RWPE1 (cell line): Measurements from ENCODE around the gene CXADR.

Experiments
- CTCF ChIA-PET: fragments of 350-600 bp; sonication (Branson Sonifier 250); formaldehyde crosslinking; extraction: SDS; loops from one replicate; lab custom pipeline; 2021; lab: Yijun Ruan, JAX
- POLR2A ChIA-PET: fragments of 400-600 bp; formaldehyde crosslinking; extraction: SDS; loops from one replicate; lab custom pipeline; 2020; ENCODE audit warnings: antibody characterized with exemption; ENCODE audit not compliant: low non-redundant PET; lab: Yijun Ruan, JAX
- DNase-seq: peaks from one replicate; pipeline ENCODE4 v3.0.0; 2012; ENCODE audit warnings: low spot score
- H3K27ac ChIP-seq: fragments of 450-650 bp; 2 replicates; pipeline ENCODE4 v1.5.1; 2017
- CTCF ChIP-seq: fragments of 450-650 bp; conservative IDR thresholded peaks from 2 replicates; pipeline ENCODE4 v1.5.1; 2017; ENCODE audit warnings: low read depth, mild to moderate bottlenecking

Gene CXADR

GRCh38 chr21:17580319-17580718, 67.5 kb downstream of the CXADR start:
- DNase-seq, result no peak
- TF ChIP-seq CTCF, result no peak
- POLR2A ChIA-PET, result no interaction called here
- no peak overlapping the region for H3K27ac ChIP-seq
- CTCF ChIA-PET, result interaction anchor here (0.9 kb wide), 1 partner anchor 193 kb away, joined by 3 read pairs; no protein-coding TSS in a partner anchor

- no peak for DNase-seq
- no peak overlapping the region for H3K27ac ChIP-seq
- no peak for TF ChIP-seq CTCF
- ChIA-PET CTCF (interaction anchor here (2.6 kb wide), 1 partner anchor 197 kb away, joined by 20 read pairs; no protein-coding TSS in a partner anchor), POLR2A (no interaction called here)
Measured at GRCh38 chr21:17583898-17584297, 71.1 kb downstream of the CXADR start.

- CTCF ChIA-PET, result interaction anchor here (0.7 to 2.6 kb wide), 4 partner anchors 14 to 229 kb away, joined by 4 to 20 read pairs (median 5); no protein-coding TSS in a partner anchor
- POLR2A ChIA-PET, result no interaction called here
- H3K27ac ChIP-seq, result no peak overlapping the region
- DNase-seq, result peak; percentile 28
- peak; percentile 69 for TF ChIP-seq CTCF
Measured at GRCh38 chr21:17585875-17586450, 73.1 kb downstream of the CXADR start.

GRCh38 chr21:17590430-17590829, 77.6 kb downstream of the CXADR start:
- no peak for DNase-seq
- TF ChIP-seq CTCF, result no peak
- ChIA-PET POLR2A (no interaction called here), CTCF (no interaction called here)
- no peak overlapping the region for H3K27ac ChIP-seq

GRCh38 chr21:17597680-17598079, 84.8 kb downstream of the CXADR start:
- no peak for TF ChIP-seq CTCF
- DNase-seq, result no peak
- H3K27ac ChIP-seq, result no peak overlapping the region
- CTCF ChIA-PET, result no interaction called here
- POLR2A ChIA-PET, result no interaction called here

- CTCF ChIA-PET, result interaction anchor here (0.7 kb wide), 1 partner anchor 241 kb away, joined by 3 read pairs; no protein-coding TSS in a partner anchor
- DNase-seq, result no peak
Measured at GRCh38 chr21:17598437-17598836, 85.6 kb downstream of the CXADR start.

More at GRCh38 chr21:17598437-17598836, 85.6 kb downstream of the CXADR start:
- no peak overlapping the region for H3K27ac ChIP-seq
- POLR2A ChIA-PET, result no interaction called here
- no peak for TF ChIP-seq CTCF
